SIG-M5 (cell line): ENCODE data around the gene VIPR2.

Experiments
- DNase-seq: peaks from one replicate; lab custom pipeline; 2025; lab: John Stamatoyannopoulos, UW

Gene VIPR2

DNA sequence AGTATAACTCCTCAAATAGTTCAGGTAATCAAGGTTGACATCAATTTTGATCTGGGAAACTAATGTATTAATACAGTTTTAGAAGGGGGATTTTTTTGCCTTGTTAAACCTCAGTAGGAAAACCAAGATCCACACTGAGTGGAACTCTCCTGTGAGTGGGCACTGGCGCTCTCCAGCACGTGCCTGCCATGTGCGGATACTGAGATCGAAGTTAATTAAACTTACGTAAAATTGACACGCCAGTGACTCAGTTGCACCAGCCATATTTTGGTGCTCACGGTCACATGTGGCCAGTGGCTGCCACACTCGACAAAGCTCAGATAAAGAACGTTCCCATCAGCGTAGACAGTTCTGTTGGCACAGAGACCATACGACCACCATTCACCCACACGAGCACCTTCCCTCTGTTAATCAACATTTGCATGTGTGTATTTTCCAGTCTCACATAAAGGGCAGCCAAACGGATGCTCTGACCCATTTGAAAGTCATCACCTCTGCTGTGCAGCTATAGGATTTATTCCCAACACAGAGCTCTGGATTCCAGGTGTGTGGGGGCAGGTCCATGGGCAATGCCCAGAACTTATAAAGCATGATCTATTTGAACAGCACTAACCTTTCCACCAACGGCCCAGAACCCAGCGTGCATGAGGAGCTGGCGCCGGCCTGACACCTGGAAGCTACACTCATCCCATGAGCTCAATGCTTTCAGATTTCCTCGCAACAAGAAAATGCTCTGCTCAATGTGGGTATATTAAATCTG is 77.7 kb downstream of the VIPR2 start:
- no peak for DNase-seq

DNA sequence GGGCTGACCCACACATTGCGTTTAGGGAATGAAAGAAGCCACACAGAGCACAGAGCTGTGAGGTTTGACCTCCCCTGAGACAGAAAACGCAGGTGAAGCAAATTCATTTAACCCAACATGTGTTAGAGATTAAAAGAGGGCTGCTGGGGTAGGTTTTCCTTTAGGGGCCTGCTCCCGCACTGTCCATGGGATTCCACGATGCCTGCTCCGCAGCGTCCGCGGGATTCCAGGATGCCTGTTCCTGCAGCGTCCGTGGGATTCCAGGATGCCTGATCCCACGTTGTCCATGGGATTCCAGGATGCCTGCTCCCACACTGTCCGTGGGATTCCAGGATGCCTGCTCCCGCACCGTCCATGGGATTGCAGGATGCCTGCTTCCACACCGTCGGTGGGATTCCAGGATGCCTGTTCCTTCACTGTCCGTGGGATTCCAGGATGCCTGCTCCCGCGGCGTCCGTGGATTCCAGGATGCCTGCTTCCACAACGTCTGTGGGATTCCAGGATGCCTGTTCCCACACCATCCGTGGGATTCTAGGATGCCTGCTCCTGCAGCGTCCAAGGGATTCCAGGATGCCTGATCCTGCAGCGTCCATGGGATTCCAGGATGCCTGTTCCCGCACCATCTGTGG is 78.7 kb downstream of the VIPR2 start:
- no peak for DNase-seq

DNA sequence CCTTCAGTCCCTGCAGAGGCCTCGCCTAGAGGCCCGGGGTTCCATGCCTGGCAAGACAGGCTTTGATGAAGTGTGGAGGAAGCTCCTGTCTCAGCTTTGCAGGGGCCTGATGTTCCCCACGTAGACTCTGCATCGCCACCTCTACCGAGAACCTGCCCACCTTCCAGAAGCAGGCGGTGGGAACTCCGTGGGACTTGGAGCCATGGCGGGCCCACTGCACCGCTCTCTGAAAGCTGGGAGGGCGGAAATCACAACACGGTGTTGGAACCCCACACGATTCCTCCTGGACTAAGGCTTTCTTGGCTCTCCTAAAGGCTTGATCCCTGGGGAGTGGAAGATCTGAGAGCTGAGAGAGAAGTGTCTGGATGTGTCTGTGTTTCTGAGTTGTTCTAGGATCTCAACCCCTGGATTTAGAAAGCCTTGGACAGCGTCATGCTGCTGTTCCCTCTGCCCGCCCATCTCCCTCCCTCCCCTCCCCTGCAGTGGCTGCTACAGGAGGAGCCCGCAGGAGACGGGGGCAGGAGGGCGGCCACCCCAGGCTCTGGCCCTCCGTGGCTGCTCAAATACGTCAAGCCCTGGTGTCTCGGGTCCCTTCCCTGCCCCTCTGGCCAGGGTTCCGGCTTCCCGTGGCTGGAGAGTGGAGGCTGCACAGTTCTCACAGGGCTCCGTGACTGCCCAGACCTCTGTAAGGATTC is 79.7 kb downstream of the VIPR2 start:
- DNase-seq, result no peak

DNA sequence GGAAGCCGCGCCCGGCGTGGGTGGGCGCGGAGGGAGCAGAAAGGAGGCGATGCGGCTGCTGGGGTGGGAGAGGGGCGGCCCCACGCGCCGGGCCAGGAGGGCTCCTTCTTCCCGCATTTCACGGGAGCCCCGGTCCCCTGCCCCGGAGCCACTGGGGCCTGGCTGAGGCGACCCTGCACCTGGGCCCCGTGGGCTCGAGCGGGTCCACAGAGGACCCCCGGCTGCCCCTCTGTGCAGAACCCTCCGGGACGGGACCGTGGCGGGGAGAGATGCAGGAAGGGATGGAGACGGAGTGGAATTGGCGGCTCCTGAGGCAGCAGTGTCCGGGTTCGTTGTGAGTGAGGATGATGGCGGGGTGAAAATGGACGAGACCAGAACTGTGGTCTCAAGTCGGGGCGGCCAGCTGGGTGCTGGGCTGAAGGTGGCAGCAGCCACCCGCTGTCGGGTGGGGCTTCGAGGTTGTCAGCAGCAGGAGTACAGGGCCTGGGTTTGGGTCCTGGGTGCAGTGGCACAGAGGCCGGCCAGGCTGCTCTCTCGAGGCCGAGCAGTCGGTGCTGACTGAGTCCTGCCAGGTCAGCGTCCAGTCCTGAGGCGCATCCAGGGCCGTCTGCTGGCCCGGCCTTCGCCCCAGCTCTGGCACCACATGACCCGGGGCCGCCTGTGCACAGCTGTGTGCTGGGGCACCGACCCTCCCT is 80.4 kb downstream of the VIPR2 start:
- no peak for DNase-seq

DNA sequence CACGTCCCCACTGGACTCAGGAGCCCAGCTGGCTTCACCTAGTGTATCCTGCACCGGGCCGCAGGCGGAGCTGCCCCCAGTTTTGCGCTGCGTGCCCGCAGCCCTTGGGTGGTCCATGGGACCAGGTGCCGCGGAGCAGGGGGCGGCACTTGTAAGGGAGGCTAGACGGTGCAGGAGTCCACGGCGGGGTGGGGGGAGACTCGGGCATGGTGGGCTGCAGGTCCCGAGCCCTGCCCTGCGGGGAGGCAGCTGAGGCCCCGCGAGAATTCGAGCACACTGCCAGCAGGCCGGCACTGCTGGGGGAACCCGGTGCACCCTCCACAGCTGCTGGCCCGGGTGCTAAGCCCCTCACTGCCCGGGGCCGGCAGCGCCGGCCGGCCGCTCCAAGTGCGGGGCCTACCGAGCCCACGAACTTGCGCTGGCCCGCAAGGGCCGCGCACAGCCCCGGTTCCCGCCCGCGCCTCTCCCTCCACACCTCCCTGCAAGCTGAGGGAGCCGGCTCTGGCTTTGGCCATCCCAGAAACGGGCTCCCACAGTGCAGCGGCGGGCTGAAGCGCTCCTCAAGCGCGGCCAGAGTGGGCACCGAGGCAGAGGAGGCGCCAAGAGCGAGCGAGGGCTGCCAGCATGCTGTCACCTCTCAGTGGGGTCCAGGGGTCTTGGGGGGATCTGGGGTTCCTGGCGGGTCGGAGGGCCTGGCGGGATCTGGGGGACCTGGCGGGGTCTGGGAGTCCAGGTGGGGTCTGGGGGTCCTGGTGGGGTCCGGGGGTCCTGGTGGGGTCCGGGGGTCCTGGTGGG is 81.4 kb downstream of the VIPR2 start:
- no peak for DNase-seq

DNA sequence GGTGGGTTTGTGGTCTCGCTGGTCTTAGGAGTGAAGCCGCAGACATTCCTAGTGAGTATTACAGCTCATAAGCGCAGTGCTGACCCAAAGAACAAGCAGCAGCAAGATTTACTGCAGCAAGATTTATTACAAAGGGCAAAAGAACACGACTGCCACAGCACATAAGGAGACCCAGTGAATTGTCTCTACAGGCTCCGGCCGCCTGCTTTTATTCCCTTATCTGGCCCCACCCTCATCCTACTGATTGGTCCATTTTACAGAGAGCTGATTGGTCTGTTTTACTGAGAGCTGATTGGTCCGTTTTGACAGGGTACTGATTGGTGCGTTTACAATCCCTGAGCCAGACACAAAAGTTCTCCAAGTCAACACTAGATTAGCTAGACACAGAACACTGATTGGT is 82.1 kb downstream of the VIPR2 start:
- DNase-seq, result no peak

DNA sequence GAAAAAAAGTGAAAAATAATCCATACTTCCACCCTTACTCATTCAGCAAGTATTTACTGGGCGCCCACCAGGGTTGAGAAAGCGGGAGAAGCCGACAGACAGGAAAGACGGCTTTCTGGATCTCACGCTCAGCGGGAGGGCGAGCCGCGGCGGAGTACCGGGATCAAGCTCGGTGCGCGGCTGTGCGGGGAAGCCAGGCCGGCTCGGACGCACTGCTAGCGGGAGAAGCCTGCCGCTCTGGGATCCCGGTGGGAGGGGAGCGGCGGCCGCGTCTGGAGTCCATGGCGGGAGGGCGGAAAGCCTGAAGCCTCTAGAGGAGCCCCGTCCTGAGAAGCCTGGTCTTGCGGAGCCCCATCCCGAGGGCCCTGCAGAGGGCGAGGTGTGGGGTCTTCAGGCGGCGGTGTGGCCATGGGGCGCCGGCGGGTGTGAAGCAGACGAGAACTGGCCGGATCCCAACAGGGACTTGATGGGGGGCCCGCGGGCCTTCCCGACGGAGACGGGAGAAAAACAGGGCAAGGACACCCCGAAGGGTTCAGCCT is 82.9 kb downstream of the VIPR2 start:
- no peak for DNase-seq

DNA sequence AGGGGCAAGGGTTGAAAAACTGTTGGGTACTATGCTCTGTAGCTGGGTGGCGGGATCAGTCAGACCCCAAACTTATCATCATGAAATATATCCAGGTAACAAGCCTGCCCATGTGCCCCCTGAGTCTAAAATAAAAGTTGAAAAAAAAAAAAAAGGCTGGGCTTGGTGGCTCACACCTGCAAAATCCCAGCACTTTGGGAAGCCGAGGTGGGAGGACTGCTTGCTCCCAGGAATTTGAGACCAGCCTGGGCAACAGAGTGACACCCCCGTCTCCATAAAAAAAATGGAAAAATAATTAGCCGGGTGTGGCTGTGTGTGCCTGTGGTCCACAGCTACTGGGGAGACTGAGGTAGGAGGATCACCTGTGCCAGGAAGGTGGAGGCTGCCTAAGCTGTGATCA is 83.5 kb downstream of the VIPR2 start:
- DNase-seq, result no peak

DNA sequence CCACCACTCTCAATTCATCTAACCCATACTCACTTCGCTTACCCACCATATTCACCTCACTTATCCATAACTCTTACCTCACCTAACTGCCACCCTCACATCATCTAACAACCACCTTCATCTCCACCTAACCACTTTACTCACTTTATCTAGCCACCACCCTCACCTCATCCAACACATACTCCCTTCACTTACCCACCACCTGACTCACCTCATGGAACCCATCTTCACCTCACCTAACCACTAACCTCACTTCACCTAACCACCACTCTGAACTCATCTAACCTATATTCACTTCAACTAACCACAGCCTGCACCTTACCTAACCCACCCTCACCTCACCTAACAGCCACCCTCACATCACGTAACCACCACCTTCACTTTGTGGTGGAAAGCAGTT is 84.2 kb downstream of the VIPR2 start:
- no peak for DNase-seq

DNA sequence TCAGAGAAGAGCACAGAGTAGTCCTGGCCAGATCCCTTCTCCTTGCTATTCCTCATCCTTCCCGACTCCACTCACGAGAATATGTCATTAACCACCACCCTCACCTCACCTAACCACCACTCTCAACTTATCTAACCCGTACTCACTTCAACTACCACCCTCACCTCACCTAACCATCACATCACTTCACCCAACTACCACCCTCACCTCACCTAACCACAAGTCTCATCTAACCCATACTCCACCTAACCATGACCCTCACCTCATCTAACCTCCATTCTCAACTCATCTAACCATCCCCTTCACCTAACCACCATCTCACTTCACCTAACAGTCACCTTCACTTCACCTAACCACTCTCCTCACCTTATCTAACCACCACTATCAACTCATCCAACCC is 85.0 kb downstream of the VIPR2 start:
- no peak for DNase-seq

DNA sequence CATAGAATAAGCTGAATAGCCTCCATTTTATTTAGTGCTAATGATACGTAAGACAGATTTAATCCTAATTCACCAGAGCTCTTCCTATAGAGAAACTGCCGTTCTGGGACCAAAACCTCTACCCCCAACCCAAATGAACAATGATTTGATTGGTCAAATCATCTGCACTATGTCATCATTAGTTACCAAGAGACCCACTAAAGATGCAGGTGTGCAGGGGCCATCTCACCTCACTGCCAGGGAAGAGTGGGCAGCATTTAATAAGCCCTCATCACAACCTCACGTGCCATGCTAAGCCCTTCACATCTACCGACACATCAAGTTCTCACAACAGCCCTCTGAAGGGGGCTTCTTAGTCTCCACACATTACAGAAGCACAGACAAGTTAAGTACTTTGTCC is 87.0 kb downstream of the VIPR2 start:
- no peak for DNase-seq

DNA sequence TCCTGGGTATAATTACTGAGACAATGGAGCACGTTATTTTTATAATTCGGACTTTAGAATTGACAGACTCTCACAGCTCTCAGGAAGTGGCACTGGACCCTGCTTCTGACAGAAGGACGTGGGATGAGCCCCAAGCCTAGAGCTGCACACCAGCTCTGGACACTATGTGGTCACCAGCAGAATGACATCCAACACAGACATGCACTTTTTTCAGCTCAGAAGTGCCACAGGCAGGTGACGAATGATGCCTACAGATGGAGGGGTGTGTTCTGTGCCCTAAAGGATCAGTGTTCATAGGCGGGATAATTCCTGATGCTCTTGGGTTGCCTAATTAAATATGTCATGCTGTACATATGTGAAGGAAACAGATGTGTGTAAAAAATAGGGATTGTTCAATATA is 87.9 kb downstream of the VIPR2 start:
- no peak for DNase-seq

DNA sequence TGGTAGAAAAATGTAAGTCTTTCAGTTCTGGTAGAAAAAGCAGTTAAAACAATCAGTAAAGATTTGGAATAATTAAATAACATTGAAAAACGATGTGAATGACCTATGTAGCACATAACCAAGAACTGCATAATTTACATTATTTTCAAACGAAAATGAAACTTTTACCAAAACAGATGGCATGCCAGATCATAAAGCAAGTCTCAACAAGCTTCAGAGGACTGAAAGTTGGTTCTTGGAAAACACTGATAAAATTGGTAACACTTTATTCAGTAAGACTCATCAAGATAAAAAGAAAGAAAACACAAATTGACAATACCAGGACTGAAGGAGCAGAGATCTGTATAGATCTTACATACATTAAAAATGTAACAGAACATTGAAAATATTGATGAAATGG is 92.8 kb downstream of the VIPR2 start:
- DNase-seq, result no peak

DNA sequence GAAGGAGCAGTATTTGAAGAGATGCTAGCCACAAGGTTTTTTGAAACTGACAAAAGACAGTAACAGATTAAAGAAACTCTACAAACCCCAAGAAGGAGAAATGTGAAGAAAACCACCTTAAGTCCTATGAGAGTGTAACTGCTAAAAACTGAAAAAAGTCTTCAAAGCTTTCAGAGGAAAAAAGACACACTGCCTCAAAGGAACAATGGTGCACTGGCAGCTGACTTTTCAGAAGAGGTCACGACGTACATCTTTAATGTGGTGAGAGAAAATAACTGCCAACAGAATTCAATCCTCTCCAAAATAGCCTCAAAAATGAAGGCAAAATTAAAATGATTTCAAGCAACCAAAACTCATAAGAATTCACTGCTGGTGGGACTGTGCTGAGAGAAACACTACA is 94.0 kb downstream of the VIPR2 start:
- no peak for DNase-seq

DNA sequence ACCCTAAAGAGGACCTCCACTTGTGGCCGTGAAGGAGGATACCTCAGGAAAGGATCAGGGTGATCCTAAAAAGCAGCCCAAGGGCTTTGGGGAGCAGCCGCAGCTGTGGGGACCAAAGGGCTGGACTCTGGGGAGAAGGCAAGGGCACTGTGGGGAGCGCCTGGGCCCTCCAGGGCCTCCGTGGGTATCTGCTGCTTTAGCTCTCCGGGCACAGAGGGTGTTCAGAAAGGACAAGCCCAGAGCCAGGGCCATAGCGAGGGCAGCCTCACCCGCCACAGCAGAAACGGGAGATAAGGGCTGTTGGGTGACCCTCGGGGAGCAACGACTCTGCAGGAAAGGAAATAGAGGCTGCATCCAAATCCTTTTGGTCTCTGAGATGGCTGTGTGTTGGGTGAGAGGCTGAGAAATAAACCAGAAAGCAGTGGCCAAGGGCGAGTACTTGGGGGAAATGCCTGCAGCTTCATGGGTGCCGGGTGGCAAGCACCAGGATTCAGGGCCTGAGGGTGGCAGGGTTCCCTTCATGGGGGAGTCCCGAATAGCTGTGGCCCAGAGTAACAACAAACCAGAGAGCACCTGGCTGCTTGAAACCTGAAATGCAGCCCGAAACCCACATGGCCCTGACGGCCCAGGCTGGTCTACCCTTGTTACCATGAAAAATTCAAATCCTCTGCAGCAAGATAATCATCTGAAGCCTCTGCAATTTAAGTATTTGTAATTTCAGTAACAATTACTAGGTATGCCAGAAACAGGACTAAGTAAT is 95.2 kb downstream of the VIPR2 start:
- no peak for DNase-seq

DNA sequence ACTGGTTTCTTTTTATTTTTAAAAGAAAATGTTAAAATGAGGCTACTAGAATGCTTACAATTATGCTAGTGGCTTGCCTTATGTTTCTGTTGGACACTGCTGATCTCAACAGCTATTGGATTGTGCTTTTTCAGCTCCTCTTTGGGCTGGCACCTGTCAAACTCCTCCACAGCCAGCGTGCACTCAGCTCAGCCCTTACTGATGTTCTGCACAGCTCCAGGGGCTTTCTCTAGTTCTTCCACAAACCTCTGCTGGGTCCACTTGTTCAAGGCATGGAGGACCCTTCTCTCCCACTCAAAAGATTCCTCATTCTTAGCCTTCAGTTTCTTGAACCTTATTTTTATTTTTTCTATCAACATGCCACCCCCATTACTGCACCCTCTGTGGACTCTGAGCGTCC is 96.0 kb downstream of the VIPR2 start:
- no peak for DNase-seq

DNA sequence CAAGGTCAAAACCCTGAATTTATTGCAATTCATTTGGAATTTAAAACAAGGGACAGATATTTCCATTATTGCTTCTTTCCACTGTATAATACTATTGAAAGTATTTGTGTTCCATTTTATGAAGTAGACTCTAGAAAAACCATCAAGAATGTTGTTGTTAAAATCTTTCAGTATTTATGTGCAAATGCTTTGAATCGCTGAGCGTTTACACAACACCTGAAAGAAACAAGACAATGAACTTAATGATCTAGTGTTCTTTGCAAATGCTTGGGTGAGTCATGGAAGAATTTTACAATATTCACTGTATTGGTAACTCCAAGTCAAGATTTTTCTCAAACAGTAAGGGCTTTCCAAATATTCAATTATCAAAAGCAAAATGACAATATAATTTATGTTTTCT is 97.1 kb downstream of the VIPR2 start:
- no peak for DNase-seq

DNA sequence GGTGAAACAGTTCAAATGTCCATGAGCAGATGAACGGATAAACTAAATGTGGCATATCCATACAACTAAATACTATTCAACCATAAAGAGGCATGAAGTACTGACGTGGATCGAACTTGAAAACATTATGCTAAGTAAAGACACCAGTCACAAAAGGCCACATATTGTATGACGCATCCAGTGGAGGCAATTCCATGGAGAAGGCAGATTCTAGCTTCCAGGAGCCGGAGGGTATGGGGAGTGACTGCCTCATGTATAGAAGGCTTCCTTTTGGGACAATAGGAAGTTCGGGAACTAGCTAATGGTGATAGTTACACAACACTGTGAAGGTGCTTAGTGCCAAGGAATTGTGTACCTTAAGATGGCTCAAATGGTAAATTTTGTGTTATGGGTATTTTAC is 98.4 kb downstream of the VIPR2 start:
- no peak for DNase-seq

DNA sequence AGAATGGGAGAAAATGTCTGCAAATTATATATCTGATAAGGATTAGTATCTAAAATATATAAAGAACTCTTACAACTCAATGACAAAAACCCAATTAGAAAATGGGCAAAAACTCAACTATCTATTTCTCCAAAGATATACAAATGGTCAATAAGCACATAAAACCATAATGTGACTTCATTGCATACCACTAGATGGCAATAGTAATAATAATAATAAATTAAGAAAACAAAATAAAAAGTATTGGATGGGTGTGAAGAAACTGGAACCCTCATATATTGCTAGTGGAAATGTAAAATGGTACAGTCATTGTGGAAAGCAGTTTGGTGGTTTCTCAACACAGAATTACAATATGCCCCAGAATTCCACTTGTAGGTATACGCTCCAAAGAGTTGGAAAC is 98.8 kb downstream of the VIPR2 start:
- DNase-seq, result no peak

DNA sequence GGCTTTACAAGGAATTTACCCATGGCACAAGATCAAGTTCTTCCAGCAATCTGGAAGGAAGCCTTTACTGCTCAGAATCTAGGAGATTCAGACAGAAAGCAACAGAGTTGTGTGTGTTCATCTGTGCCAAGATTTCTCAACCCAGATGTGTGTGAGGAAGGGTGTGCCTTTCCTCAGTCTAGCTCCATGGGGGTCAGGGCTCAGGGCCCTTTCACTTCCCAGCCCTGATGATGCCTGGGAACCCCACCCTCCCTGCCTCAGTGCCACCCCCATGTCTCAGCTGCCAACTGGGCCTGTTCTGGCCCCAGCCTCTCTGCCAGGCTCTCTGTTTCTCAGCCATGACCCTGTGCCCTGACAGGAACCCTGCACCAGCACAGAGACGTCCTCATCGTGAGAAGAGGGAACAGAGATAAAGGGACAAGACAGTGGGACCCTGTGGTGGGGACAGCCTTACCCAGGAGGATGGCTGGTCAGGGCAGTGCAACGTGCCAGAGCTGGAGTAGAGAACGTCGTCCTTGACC is 102.0 kb downstream of the VIPR2 start:
- no peak for DNase-seq

DNA sequence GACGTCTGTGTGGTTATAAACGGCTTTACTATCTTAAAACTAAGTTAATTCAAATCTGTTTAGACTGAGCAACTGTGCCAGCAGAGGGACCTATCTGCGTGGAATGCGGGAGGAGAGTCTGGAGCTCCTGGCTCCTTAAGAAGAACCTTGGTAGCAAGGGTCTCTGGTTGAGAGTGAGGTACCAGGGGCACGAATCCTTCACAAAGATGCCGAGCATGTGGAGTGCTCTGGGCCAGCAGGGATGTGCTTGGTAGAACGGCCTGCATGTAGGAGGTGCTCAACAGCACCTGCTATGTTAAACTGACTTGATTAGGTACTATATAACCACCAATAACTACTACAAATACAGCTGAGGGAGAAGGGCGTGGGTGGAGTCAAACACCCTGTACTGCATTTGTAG is 102.6 kb downstream of the VIPR2 start:
- no peak for DNase-seq
